Testis (tissue), 2 donors: ENCODE data around the gene NTM.
"Not testable (repeated sequence)": the region's sequence is repeated elsewhere in the genome, so short reads cannot be mapped to it uniquely, and the experiment has no call there.

Experiments
- CTCF ChIP-seq, 3 experiments: fragments of 450-650 bp in 2 of 3; fragments of 200-600 bp in 1 of 3; sonication (generic) in 1 of 3; IDR thresholded peaks; one replicate each; pipeline ENCODE4 v1.5.1; 2016 to 2019; ENCODE audit warnings: antibody characterized with exemption in 3 of 3, mild to moderate bottlenecking in 2 of 3, moderate library complexity in 1 of 3
- POLR2A ChIP-seq: fragments of 450-650 bp; IDR thresholded peaks from one replicate; pipeline ENCODE4 v1.6.1; 2017; ENCODE audit warnings: antibody characterized with exemption, mild to moderate bottlenecking, moderate library complexity

GRCh38 chr11:131424257-131424876 lies 54.0 kb downstream of the NTM start:
- not testable (repeated sequence) for TF ChIP-seq POLR2A; CTCF (IDR thresholded peaks at IDR 0.05)
